ENCODE data around the gene CENPH. TPM values are rescaled to one million over a fixed set of nuclear protein-coding genes. Genes with fewer than 3 reads are reported as not detected.
"Not testable (repeated sequence)": the region's sequence is repeated elsewhere in the genome, so short reads cannot be mapped to it uniquely, and the experiment has no call there.

Gene CENPH
- total RNA-seq, 2 donors from 2014 or later: 3.0 to 5.0 TPM

DNA sequence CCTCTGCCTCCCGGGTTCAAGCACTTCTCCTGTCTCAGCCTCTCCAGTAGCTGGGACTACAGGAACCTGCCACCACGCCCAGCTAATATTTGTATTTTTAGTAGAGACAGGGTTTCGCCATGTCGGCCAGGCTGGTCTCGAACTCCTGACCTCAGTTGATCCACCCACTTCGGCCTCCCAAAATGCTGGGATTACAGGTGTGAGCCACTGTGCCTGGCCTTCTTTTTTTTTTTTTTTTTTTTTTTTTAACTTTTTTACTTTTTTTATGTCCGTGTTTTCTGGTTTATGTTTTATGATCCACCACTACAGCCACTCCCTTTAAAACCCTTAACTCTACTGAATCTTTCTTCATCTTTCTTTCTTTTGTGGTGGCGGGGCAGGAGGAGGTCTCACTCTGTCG lies 47.4 kb downstream of the CENPH start:
- not testable (repeated sequence) for DNase-seq, ATAC-seq
- intact Hi-C loops (cut with DNase I, micrococcal nuclease): loop anchor here in 1 of 2 donors (10.0 kb wide), 1 partner anchor 52 kb away; the partner anchor contains the start of gene CENPH

GRCh38 chr5:69237877-69238276 lies 48.5 kb downstream of the CENPH start:
- intact Hi-C loops (cut with DNase I, micrococcal nuclease): loop anchor here in 1 of 2 donors (10.0 kb wide), 1 partner anchor 53 kb away; the partner anchor contains the start of gene CENPH
- ATAC-seq (no peak), DNase-seq (no peak)

DNA sequence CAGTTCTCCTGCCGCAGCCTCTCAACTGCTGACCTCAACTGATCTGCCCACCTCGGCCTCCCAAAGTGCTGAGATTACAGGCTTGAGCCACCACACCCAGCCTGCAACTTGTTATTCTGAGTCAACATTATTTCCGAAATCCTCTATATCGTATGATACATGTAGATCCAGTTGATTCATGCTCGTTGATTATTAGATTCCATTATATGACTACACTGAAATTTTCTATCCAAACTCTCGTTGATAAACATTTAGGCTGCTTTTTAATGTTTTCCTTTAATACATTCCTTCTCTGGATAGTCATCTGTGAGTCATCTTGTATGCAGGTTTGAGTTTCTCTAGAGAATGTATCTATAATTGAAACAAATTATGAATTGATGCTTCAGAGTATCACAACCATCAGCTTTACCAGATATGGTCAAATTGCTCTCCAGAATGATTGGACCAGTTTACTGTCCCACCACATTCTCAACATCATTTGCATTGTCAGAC lies 49.4 kb downstream of the CENPH start:
- intact Hi-C loops (cut with DNase I, micrococcal nuclease): loop anchor here in 1 of 2 donors (10.0 kb wide), 1 partner anchor 54 kb away; the partner anchor contains the start of gene CENPH
- DNase-seq (no peak), ATAC-seq (no peak)

DNA sequence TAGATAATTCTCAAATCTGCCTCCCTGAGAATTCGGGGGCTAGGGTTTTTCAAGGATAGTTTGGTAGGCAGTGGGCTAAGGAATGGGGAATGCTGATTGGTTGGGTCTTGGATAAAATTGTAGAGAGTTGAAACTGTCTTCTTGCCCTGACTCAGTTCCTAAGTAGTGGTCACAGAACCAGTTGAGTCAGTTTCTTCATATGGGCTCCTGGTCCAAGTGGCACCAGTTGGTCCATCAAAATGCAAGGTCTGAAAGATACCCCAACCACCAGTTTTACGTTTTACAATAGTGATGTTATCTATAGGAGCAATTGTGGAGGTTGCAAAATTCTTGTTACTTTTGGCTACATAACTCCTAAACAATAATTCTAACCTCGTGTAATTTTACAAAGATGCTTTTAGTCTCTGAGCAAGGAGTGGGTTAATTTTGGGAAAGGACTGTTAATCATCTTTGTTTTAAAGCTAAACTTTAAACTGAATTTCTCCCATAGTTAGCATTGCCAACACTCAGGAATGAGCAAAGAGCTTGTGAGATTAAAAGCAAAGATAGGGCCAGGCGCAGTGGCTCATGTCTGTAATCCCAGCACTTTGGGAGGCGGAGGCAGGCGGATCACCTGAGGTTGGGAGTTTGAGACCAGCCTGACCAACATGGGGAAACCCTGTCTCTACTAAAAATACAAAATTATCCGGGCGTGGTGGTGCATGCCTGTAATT lies 53.0 kb downstream of the CENPH start:
- intact Hi-C loops (cut with DNase I, micrococcal nuclease): no loop called here
- ATAC-seq: no peak
- DNase-seq: no peak

DNA sequence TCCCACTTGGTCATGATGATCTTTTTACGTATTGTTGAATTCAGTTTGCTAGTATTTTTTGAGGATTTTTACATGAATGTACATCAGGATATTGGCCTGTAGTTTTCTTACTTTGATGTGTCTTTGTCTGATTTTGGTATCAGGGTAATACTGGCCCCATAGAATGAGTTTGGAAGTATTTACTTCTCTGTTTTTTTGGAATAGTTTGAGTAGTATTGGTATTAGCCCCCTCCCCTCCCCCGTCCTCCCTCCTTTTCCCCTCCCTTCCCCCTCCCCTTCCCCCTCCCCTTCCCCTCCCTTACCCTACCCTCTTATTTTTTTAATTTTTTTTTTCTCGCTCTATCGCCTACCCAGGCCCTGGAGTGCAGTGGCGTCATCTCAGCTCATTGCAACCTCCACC lies 55.6 kb downstream of the CENPH start:
- intact Hi-C loops (cut with DNase I, micrococcal nuclease): no loop called here
- DNase-seq (no peak), ATAC-seq (no peak)

DNA sequence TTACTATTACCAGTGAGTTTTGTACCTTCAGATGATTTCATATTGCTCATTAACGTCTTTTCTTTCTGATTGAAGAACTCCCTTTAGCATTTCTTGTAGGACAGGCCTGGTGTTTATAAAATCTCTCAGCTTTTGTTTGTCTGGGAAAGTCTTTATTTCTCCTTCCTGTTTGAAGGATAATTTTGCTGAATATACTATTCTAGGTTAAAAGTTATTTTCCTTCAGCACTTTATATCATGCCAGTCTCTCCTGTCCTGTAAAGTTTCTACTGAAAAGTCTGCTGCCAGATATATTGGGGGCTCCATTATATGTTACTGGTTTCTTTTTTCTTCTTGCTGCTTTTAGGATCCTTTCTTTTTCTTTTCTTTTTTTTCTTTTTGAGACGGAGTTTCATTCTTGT lies 58.6 kb downstream of the CENPH start:
- intact Hi-C loops (cut with DNase I, micrococcal nuclease): no loop called here

DNA sequence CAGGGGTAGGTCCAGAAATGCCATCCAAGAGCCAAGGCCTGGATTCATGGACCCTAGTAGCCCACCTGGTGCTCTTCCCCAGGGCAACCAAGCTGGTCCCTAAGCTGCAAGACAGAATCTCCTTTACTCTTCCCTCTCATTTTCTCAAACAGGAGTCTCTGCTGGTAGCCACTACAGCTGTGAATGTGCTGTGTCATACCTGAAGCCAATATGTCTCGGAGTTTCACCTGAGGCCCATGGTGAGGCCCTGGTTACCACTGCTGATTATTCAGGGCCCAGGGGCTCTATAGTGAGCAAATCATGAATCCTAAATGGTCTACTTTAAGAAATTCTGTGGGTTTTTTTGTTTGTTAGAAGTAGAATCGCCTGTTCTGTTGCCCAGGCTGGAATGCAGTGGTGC lies 61.2 kb downstream of the CENPH start:
- intact Hi-C loops (cut with DNase I, micrococcal nuclease): no loop called here
- no peak for DNase-seq
- no peak for ATAC-seq

More for the DNA sequence above, 58.6 kb downstream of the CENPH start:
- ATAC-seq (no peak), DNase-seq (no peak)

DNA sequence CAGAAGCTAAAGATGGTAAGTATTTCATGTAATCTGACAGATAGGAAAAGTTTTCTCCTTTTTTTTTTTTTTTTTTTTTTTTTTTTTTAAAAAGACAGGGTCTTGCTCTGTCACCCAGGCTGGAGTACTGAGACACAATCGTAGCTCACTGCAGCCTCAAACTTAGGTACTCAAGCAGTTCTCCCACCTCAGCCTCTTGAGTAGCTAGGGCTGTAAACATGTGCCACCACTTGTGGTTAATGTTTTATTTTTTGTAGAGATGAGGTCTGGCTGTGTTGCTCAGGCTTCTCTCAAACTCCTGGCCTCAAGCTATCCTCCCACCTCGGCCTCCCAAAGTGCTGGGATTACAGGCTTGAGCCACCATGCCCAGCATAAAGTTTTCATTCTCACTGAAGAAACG lies 63.1 kb downstream of the CENPH start:
- ATAC-seq: no peak

DNA sequence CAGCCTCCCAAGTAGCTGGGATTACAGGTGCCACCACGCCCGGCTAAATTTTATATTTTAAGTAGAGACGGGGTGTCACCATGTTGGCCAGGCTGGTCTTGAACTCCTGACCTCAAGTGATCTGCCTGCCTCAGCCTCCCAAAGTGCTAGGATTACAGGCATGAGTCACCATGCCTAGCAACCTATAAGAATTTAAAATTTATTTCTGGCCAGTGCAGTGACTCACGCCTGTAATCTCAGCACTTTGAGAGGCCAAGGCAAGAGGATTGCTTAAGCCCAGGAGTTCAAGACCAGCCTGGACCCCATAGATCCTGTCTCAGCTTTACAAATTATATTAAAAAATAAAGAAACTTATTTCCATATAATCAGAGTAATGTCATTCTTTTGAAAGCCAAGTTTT lies 66.6 kb downstream of the CENPH start:
- ATAC-seq; DNase-seq; intact Hi-C loops (cut with DNase I, micrococcal nuclease): not testable (repeated sequence)

More for the DNA sequence above, 63.1 kb downstream of the CENPH start:
- DNase-seq: no peak
- intact Hi-C loops (cut with DNase I, micrococcal nuclease): no loop called here

DNA sequence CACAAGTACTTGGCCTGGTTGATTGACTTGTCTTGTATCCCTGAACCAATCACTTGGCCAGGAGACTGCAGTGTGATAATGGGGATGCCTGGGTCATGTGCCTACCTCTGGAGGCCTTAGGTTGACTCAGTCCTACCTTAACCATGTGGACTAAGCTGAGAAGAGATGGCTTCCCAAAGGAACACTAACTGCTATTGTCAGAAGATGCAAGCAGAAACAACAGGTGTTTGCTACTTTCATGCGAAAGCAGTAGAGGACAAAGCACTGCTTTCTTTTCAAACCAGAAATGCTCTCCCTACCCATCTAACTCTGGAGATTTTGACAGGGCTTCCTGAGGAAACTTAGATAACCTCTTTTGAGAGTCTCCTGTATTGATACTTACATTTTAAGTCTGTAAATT lies 68.2 kb downstream of the CENPH start:
- ATAC-seq: no peak
- no peak for DNase-seq
- intact Hi-C loops (cut with DNase I, micrococcal nuclease): no loop called here

Other genes with a start within 250 kb of the CENPH start
- gene SLC30A5, start 95.6 kb upstream of the CENPH start, total RNA-seq: 10 to 100 TPM; 47.1 to 48.2 TPM
- gene CCNB1, start 22.4 kb upstream of the CENPH start, total RNA-seq: 10 to 100 TPM; 13.2 to 28.3 TPM
- gene CDK7, start 45.3 kb downstream of the CENPH start, total RNA-seq: 10 to 100 TPM; 22.1 to 25.2 TPM
- 10 to 100 TPM; 20.3 to 26.3 TPM for gene CCDC125, start 143.2 kb downstream of the CENPH start, total RNA-seq
- gene AK6, start 179.9 kb downstream of the CENPH start, total RNA-seq: 10 to 100 TPM; 26.3 to 33.2 TPM
- 10 to 100 TPM; 38.4 to 53.9 TPM for gene TAF9, start 179.9 kb downstream of the CENPH start, total RNA-seq
- 10 to 100 TPM; 17.2 to 17.8 TPM for gene RAD17, start 180.2 kb downstream of the CENPH start, total RNA-seq
- gene MARVELD2, start 225.5 kb downstream of the CENPH start, total RNA-seq: 10 to 100 TPM; 56.0 to 56.6 TPM